C4-2B (cell line): ENCODE measurements around the gene PCSK5.

ENCODE experiments used
- H3K27ac ChIP-seq: fragments of 450-650 bp; 2 replicates; pipeline ENCODE4 v1.5.1; 2017
- CTCF ChIP-seq: fragments of 450-650 bp; conservative IDR thresholded peaks from 2 replicates; pipeline ENCODE4 v1.5.1; 2017; ENCODE audit warnings: mild to moderate bottlenecking
- ZFX ChIP-seq: fragments of 450-650 bp; IDR thresholded peaks from 2 replicates; pipeline ENCODE4 v1.6.1; 2017

The PCSK5 gene

GRCh38 chr9:76025286-76025685 lies 134.8 kb downstream of the PCSK5 start:
- TF ChIP-seq ZFX = no peak
- no peak for TF ChIP-seq CTCF

GRCh38 chr9:76026796-76027195 lies 136.3 kb downstream of the PCSK5 start:
- TF ChIP-seq ZFX (no peak), CTCF (no peak)
- no peak overlapping the region for H3K27ac ChIP-seq

More at GRCh38 chr9:76025286-76025685, 134.8 kb downstream of the PCSK5 start:
- H3K27ac ChIP-seq = no peak overlapping the region

- TF ChIP-seq ZFX (no peak), CTCF (no peak)
- no peak overlapping the region for H3K27ac ChIP-seq
Measured at GRCh38 chr9:76027416-76027815, 136.9 kb downstream of the PCSK5 start.

GRCh38 chr9:76027861-76028260 lies 137.4 kb downstream of the PCSK5 start:
- no peak overlapping the region for H3K27ac ChIP-seq

GRCh38 chr9:76032038-76032796 lies 141.7 kb downstream of the PCSK5 start:
- TF ChIP-seq CTCF (no peak), ZFX (no peak)
- no peak overlapping the region for H3K27ac ChIP-seq

More at GRCh38 chr9:76027861-76028260, 137.4 kb downstream of the PCSK5 start:
- TF ChIP-seq CTCF (no peak), ZFX (no peak)

GRCh38 chr9:76032797-76033373 lies 142.4 kb downstream of the PCSK5 start:
- no peak overlapping the region for H3K27ac ChIP-seq
- no peak for TF ChIP-seq CTCF

- H3K27ac ChIP-seq = no peak overlapping the region
Measured at GRCh38 chr9:76034049-76034448, 143.6 kb downstream of the PCSK5 start.

More at GRCh38 chr9:76034049-76034448, 143.6 kb downstream of the PCSK5 start:
- TF ChIP-seq ZFX = no peak
- TF ChIP-seq CTCF = no peak
